Heart left ventricle (tissue), 13 donors: ENCODE measurements around the gene LMCD1.

Experiments
- POLR2A ChIP-seq, 2 donors: fragments of 450-650 bp; IDR thresholded peaks; one replicate each; pipeline ENCODE4 v1.6.1; 2017; ENCODE audit warnings: antibody characterized with exemption in 2 of 2, mild to moderate bottlenecking in 2 of 2, moderate library complexity in 2 of 2
- TF ChIP-seq, protein P1 (sequence below), 12 donors: fragments of 200-600 bp; sonication (generic) in 4 of 12; IDR thresholded peaks; one replicate each; pipeline versions ENCODE4 v1.5.0 to v1.8.0; 2018 to 2022; ENCODE audit warnings: antibody characterized with exemption in 12 of 12, mild to moderate bottlenecking in 5 of 12
- donor health status: ischemic (EF 13 %, LVEDD 7.1; RV severe dilation, severe dysfunction).
- donor health status: DM: no; HTN: yes; CAD: no.
- donor health status: DM: no; HTN: no; CAD: no.
- donor health status: ischemic (EF 25% LVEDD 6.9; RV normal size, moderate dysfunction).
- donor health status: ischemic (EF 25% LVEDD 5.7; RV mildly dilated, moderate dysfunction).
- donor health status: ischemic (EF 35%, LVEDD 5.7; RV mildly dilated, moderate dysfunction).
- donor health status: nonischemic (EF 11% LVEDD 7.7; RV severe dilation, severe dysfunction).
- donor health status: DM: yes; HTN: yes; CAD: no.
- donor health status: PGD.
- donor health status: ischemic (EF 29% LVEDD 5.4; RV normal size, mild dysfunction).
- donor health status: nonischemic (EF 23%, LVEDD 6.1; RV moderate dilation, normal function).

GRCh38 chr3:8464668-8465067 is 37.0 kb upstream of the LMCD1 start:
- TF ChIP-seq POLR2A (IDR thresholded peaks at IDR 0.05): no peak
- TF ChIP-seq, protein P1, sequence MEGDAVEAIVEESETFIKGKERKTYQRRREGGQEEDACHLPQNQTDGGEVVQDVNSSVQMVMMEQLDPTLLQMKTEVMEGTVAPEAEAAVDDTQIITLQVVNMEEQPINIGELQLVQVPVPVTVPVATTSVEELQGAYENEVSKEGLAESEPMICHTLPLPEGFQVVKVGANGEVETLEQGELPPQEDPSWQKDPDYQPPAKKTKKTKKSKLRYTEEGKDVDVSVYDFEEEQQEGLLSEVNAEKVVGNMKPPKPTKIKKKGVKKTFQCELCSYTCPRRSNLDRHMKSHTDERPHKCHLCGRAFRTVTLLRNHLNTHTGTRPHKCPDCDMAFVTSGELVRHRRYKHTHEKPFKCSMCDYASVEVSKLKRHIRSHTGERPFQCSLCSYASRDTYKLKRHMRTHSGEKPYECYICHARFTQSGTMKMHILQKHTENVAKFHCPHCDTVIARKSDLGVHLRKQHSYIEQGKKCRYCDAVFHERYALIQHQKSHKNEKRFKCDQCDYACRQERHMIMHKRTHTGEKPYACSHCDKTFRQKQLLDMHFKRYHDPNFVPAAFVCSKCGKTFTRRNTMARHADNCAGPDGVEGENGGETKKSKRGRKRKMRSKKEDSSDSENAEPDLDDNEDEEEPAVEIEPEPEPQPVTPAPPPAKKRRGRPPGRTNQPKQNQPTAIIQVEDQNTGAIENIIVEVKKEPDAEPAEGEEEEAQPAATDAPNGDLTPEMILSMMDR (IDR thresholded peaks at IDR 0.05): no peak
